HG02943 (cell line): ENCODE data around the gene OPN3.

ENCODE experiments used
- ATAC-seq: cut with Tn5 transposase; IDR thresholded peaks from one replicate; pipeline ENCODE4 v1.9.1; 2021; ENCODE audit warnings: mild to moderate bottlenecking, low read depth, moderate library complexity; ENCODE audit not compliant: unreplicated experiment

Gene OPN3

GRCh38 chr1:241548008-241548407, 92.2 kb downstream of the OPN3 start:
- ATAC-seq, result no peak
